Vagina (tissue), 2 donors: ENCODE data around the gene MXD4.

Experiments
- POLR2A ChIP-seq, 2 donors: fragments of 450-650 bp; IDR thresholded peaks; one replicate each; pipeline ENCODE4 v1.6.1; 2017; ENCODE audit warnings: antibody characterized with exemption in 2 of 2, mild to moderate bottlenecking in 2 of 2, moderate library complexity in 2 of 2
- POLR2AphosphoS5 ChIP-seq, 2 donors: sonication (generic); formaldehyde crosslinking; IDR thresholded peaks; one replicate each; pipeline ENCODE4 v1.9.0; 2017; ENCODE audit warnings: antibody characterized with exemption in 2 of 2, mild to moderate bottlenecking in 2 of 2, low read depth in 1 of 2; ENCODE audit not compliant: insufficient read depth in 1 of 2
- TF ChIP-seq, protein P1 (sequence below), 3 experiments: fragments of 450-650 bp in 2 of 3; fragments of 200-600 bp in 1 of 3; sonication (generic) in 1 of 3; IDR thresholded peaks; one replicate each; pipeline ENCODE4 v1.5.1; 2017 to 2019; ENCODE audit warnings: antibody characterized with exemption in 3 of 3, mild to moderate bottlenecking in 2 of 3, moderate library complexity in 2 of 3

- TF ChIP-seq, protein P1, sequence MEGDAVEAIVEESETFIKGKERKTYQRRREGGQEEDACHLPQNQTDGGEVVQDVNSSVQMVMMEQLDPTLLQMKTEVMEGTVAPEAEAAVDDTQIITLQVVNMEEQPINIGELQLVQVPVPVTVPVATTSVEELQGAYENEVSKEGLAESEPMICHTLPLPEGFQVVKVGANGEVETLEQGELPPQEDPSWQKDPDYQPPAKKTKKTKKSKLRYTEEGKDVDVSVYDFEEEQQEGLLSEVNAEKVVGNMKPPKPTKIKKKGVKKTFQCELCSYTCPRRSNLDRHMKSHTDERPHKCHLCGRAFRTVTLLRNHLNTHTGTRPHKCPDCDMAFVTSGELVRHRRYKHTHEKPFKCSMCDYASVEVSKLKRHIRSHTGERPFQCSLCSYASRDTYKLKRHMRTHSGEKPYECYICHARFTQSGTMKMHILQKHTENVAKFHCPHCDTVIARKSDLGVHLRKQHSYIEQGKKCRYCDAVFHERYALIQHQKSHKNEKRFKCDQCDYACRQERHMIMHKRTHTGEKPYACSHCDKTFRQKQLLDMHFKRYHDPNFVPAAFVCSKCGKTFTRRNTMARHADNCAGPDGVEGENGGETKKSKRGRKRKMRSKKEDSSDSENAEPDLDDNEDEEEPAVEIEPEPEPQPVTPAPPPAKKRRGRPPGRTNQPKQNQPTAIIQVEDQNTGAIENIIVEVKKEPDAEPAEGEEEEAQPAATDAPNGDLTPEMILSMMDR (IDR thresholded peaks at IDR 0.05), result no peak
- no peak for TF ChIP-seq POLR2A (IDR thresholded peaks at IDR 0.05)
- no peak for TF ChIP-seq POLR2AphosphoS5 (IDR thresholded peaks at IDR 0.05; ENCODE audit: insufficient read depth in 1 of 2, low read depth in 1 of 2)
Observed at GRCh38 chr4:2268357-2269205, 6.7 kb upstream of the MXD4 start.
